Naive thymus-derived CD8-positive, alpha-beta T cell (primary cell): ENCODE data around the gene SPATA19. TPM values are rescaled to one million over a fixed set of nuclear protein-coding genes. Genes with fewer than 3 reads are reported as not detected.
A peak's percentile ranks its signal among the peaks of the same experiment; 100 is the strongest.

Experiments
- ATAC-seq, 2 donors: fragments of 150-1000 bp; cut with Tn5 transposase in 1 of 2; sonication (Bioruptor Pico), chemical (Tn5 transposase) in 1 of 2; 1 replicate in 1 of 2; 2 replicates in 1 of 2; pipeline ENCODE4 v1.10.0; 2021; ENCODE audit warnings: mild to moderate bottlenecking in 2 of 2, moderate library complexity in 2 of 2
- POLR2A ChIA-PET: fragments of 350-600 bp; sonication (Branson Sonifier 250); formaldehyde crosslinking; loops from one replicate; lab custom pipeline; 2021; ENCODE audit warnings: antibody characterized with exemption; lab: Charles Lee
- DNase-seq, 10 donors: peaks; one replicate each; pipeline versions ENCODE4 v3.0.0 to v3.0.0-alpha.2; 2020 to 2022
- H3K27ac Mint-ChIP-seq, 10 donors: one replicate each; pipeline ENCODE4 v1.8.0; 2020 to 2022; ENCODE audit warnings: mild to moderate bottlenecking in 10 of 10, mixed read lengths in 10 of 10, moderate library complexity in 4 of 10, inconsistent platforms in 1 of 10
- H3K27me3 Mint-ChIP-seq, 5 donors: one replicate each; pipeline ENCODE4 v1.8.0; 2021 to 2022; ENCODE audit warnings: mixed read lengths in 5 of 5
- H3K36me3 Mint-ChIP-seq, 3 donors: one replicate each; pipeline ENCODE4 v1.8.0; 2020 to 2022; ENCODE audit warnings: mixed read lengths in 3 of 3, mild to moderate bottlenecking in 2 of 3, inconsistent platforms in 1 of 3
- H3K4me1 Mint-ChIP-seq, 4 donors: one replicate each; pipeline ENCODE4 v1.8.0; 2021 to 2022; ENCODE audit warnings: mixed read lengths in 4 of 4
- H3K4me3 Mint-ChIP-seq, 10 donors: one replicate each; pipeline ENCODE4 v1.8.0; 2020 to 2022; ENCODE audit warnings: mild to moderate bottlenecking in 10 of 10, mixed read lengths in 10 of 10, moderate library complexity in 6 of 10, inconsistent platforms in 1 of 10
- H3K9me3 Mint-ChIP-seq, 9 donors: one replicate each; pipeline ENCODE4 v1.8.0; 2020 to 2022; ENCODE audit warnings: mixed read lengths in 9 of 9, mild to moderate bottlenecking in 3 of 9, inconsistent platforms in 1 of 9, moderate library complexity in 1 of 9
- polyA plus RNA-seq, 3 donors: library from polyadenylated mRNA; unstranded; fragments of 300-500 nt; fragmentation: Illumina TruSeq; gene quantifications; one replicate each; pipeline ENCODE4 v1.2.3, GENCODE V29; 2021
- total RNA-seq, 8 experiments: library from RNA in 2 of 8; stranded (reverse) in 2 of 8; gene quantifications; one replicate each; pipeline ENCODE4 v1.2.3 and lab custom pipeline; 2021 to 2026

SPATA19 gene
- total and polyA plus RNA-seq, 5 experiments from 2014 or later: not detected

GRCh38 chr11:133833898-133834681 is 11.2 kb downstream of the SPATA19 start:
- peaks cover 11 to 42% (median 32%) of the 10 kb centered on the region in 5 donors for H3K27me3 Mint-ChIP-seq
- peaks cover 0 to 2% (median 0%) of the 10 kb centered on the region in 3 donors for H3K36me3 Mint-ChIP-seq
- no peak for DNase-seq
- H3K4me1 Mint-ChIP-seq: peaks cover 0 to 17% (median 9%) of the 10 kb centered on the region in 4 donors
- no peak for ATAC-seq
- peak overlapping the region in 3 of 10 donors; percentile 24 to 49 (median 39) for H3K4me3 Mint-ChIP-seq
- POLR2A ChIA-PET: no interaction called here
- H3K27ac Mint-ChIP-seq: no peak overlapping the region
- peaks cover 0 to 12% (median 2%) of the 10 kb centered on the region in 9 donors for H3K9me3 Mint-ChIP-seq

- Mint-ChIP-seq H3K27ac (no peak overlapping the region), H3K4me1 (peaks cover 0 to 17% (median 9%) of the 10 kb centered on the region in 4 donors), H3K4me3 (peak overlapping the region in 2 of 10 donors; percentile 24 to 39), H3K9me3 (peaks cover 0 to 10% (median 2%) of the 10 kb centered on the region in 9 donors), H3K27me3 (peaks cover 17 to 47% (median 34%) of the 10 kb centered on the region in 5 donors), H3K36me3 (peaks cover 0 to 2% (median 0%) of the 10 kb centered on the region in 3 donors)
- ATAC-seq (no peak), DNase-seq (peak in 1 of 10 donors; percentile 18)
- POLR2A ChIA-PET: no interaction called here
Observed at GRCh38 chr11:133832991-133833897, 12.1 kb downstream of the SPATA19 start.

GRCh38 chr11:133832096-133832990 is 13.0 kb downstream of the SPATA19 start:
- DNase-seq (peak in 1 of 10 donors; percentile 59), ATAC-seq (no peak)
- H3K9me3 Mint-ChIP-seq: peaks cover 0 to 2% (median 0%) of the 10 kb centered on the region in 9 donors
- H3K4me3 Mint-ChIP-seq: peak overlapping the region in 3 of 10 donors; percentile 14 to 65 (median 22)
- H3K36me3 Mint-ChIP-seq: peaks cover 0 to 2% (median 0%) of the 10 kb centered on the region in 3 donors
- H3K27me3 Mint-ChIP-seq: peaks cover 18 to 47% (median 38%) of the 10 kb centered on the region in 5 donors
- H3K27ac Mint-ChIP-seq: no peak overlapping the region
- POLR2A ChIA-PET: no interaction called here
- peaks cover 0 to 17% (median 9%) of the 10 kb centered on the region in 4 donors for H3K4me1 Mint-ChIP-seq

GRCh38 chr11:133830931-133831907 is 14.1 kb downstream of the SPATA19 start:
- DNase-seq: peak in 1 of 10 donors; percentile 6
- Mint-ChIP-seq H3K36me3 (peaks cover 0 to 2% (median 0%) of the 10 kb centered on the region in 3 donors), H3K27me3 (peaks cover 15 to 43% (median 32%) of the 10 kb centered on the region in 5 donors), H3K27ac (no peak overlapping the region), H3K4me1 (peaks cover 0 to 17% (median 9%) of the 10 kb centered on the region in 4 donors), H3K4me3 (no peak overlapping the region), H3K9me3 (peaks cover 0 to 2% (median 0%) of the 10 kb centered on the region in 9 donors)
- ATAC-seq: no peak
- POLR2A ChIA-PET: no interaction called here

GRCh38 chr11:133829566-133829965 is 15.7 kb downstream of the SPATA19 start:
- H3K9me3 Mint-ChIP-seq: peaks cover 0 to 2% (median 0%) of the 10 kb centered on the region in 9 donors
- H3K4me3 Mint-ChIP-seq: no peak overlapping the region
- peaks cover 13 to 34% (median 26%) of the 10 kb centered on the region in 5 donors for H3K27me3 Mint-ChIP-seq
- H3K36me3 Mint-ChIP-seq: peaks cover 0 to 2% (median 0%) of the 10 kb centered on the region in 3 donors
- POLR2A ChIA-PET: no interaction called here
- no peak overlapping the region for H3K27ac Mint-ChIP-seq
- no peak for DNase-seq
- H3K4me1 Mint-ChIP-seq: peaks cover 0 to 3% (median under 1%) of the 10 kb centered on the region in 4 donors
- ATAC-seq: no peak

- peaks cover 0 to 3% (median 0%) of the 10 kb centered on the region in 4 donors for H3K4me1 Mint-ChIP-seq
- H3K4me3 Mint-ChIP-seq: no peak overlapping the region
- H3K9me3 Mint-ChIP-seq: peaks cover 0 to 2% (median 0%) of the 10 kb centered on the region in 9 donors
- peak in 1 of 10 donors; percentile 16 for DNase-seq
- no peak for ATAC-seq
- H3K27ac Mint-ChIP-seq: no peak overlapping the region
- peaks cover 0 to 2% (median 0%) of the 10 kb centered on the region in 3 donors for H3K36me3 Mint-ChIP-seq
- POLR2A ChIA-PET: no interaction called here
- H3K27me3 Mint-ChIP-seq: peaks cover 13 to 34% (median 25%) of the 10 kb centered on the region in 5 donors
Observed at GRCh38 chr11:133828871-133829270, 16.4 kb downstream of the SPATA19 start.

- POLR2A ChIA-PET: no interaction called here
- H3K9me3 Mint-ChIP-seq: no peaks in the 10 kb centered on the region
- ATAC-seq: no peak
Observed at GRCh38 chr11:133827556-133827955, 17.8 kb downstream of the SPATA19 start.

GRCh38 chr11:133826866-133827265 is 18.4 kb downstream of the SPATA19 start:
- H3K4me3 Mint-ChIP-seq: no peak overlapping the region
- POLR2A ChIA-PET: no interaction called here

More at GRCh38 chr11:133827556-133827955, 17.8 kb downstream of the SPATA19 start:
- no peak overlapping the region for H3K4me3 Mint-ChIP-seq
- H3K27ac Mint-ChIP-seq: no peak overlapping the region
- peak in 1 of 10 donors; percentile 18 for DNase-seq
- H3K36me3 Mint-ChIP-seq: peaks cover 0 to 2% (median 0%) of the 10 kb centered on the region in 3 donors
- H3K27me3 Mint-ChIP-seq: peaks cover 13 to 34% (median 23%) of the 10 kb centered on the region in 5 donors
- peaks cover 0 to 2% (median 0%) of the 10 kb centered on the region in 4 donors for H3K4me1 Mint-ChIP-seq

GRCh38 chr11:133825666-133826065 is 19.6 kb downstream of the SPATA19 start:
- H3K9me3 Mint-ChIP-seq: no peaks in the 10 kb centered on the region
- POLR2A ChIA-PET: no interaction called here
- H3K36me3 Mint-ChIP-seq: no peaks in the 10 kb centered on the region

More at GRCh38 chr11:133826866-133827265, 18.4 kb downstream of the SPATA19 start:
- Mint-ChIP-seq H3K9me3 (no peaks in the 10 kb centered on the region), H3K27me3 (peaks cover 13 to 34% (median 18%) of the 10 kb centered on the region in 5 donors), H3K27ac (no peak overlapping the region), H3K4me1 (no peaks in the 10 kb centered on the region), H3K36me3 (no peaks in the 10 kb centered on the region)
- DNase-seq: no peak
- ATAC-seq: no peak

GRCh38 chr11:133825156-133825555 is 20.2 kb downstream of the SPATA19 start:
- ATAC-seq: no peak
- Mint-ChIP-seq H3K27me3 (peaks cover 13 to 25% (median 14%) of the 10 kb centered on the region in 5 donors), H3K9me3 (no peaks in the 10 kb centered on the region), H3K4me1 (no peaks in the 10 kb centered on the region), H3K36me3 (no peaks in the 10 kb centered on the region), H3K4me3 (no peak overlapping the region), H3K27ac (no peak overlapping the region)
- no peak for DNase-seq
- POLR2A ChIA-PET: no interaction called here

More at GRCh38 chr11:133825666-133826065, 19.6 kb downstream of the SPATA19 start:
- Mint-ChIP-seq H3K27ac (no peak overlapping the region), H3K4me1 (no peaks in the 10 kb centered on the region), H3K4me3 (no peak overlapping the region), H3K27me3 (peaks cover 11 to 30% (median 15%) of the 10 kb centered on the region in 5 donors)
- DNase-seq: no peak
- no peak for ATAC-seq

- ATAC-seq (no peak), DNase-seq (no peak)
- H3K4me1 Mint-ChIP-seq: no peaks in the 10 kb centered on the region
- no peaks in the 10 kb centered on the region for H3K36me3 Mint-ChIP-seq
- no peak overlapping the region for H3K4me3 Mint-ChIP-seq
- H3K9me3 Mint-ChIP-seq: no peaks in the 10 kb centered on the region
- POLR2A ChIA-PET: no interaction called here
- no peak overlapping the region for H3K27ac Mint-ChIP-seq
- peaks cover 13 to 25% (median 15%) of the 10 kb centered on the region in 5 donors for H3K27me3 Mint-ChIP-seq
Observed at GRCh38 chr11:133824593-133824992, 20.7 kb downstream of the SPATA19 start.
